OCI-LY3 (cell line): ENCODE results near the gene GCNT4.
"Not testable (repeated sequence)": the region's sequence is repeated elsewhere in the genome, so short reads cannot be mapped to it uniquely, and the experiment has no call there.

ENCODE experiments used
- EZH2phosphoT487 ChIP-seq: fragments of 200-600 bp; shearing (Covaris generic); IDR thresholded peaks from 2 replicates; pipeline ENCODE4 v1.6.1; 2018; ENCODE audit warnings: antibody characterized with exemption, mixed run types, low read depth
- TF ChIP-seq, protein P1 (sequence below): fragments of 200-600, 300-600 bp; sonication (generic); IDR thresholded peaks from 2 replicates; pipeline ENCODE4 v1.5.1; 2014; ENCODE audit warnings: antibody characterized with exemption, low read length, low read depth

DNA sequence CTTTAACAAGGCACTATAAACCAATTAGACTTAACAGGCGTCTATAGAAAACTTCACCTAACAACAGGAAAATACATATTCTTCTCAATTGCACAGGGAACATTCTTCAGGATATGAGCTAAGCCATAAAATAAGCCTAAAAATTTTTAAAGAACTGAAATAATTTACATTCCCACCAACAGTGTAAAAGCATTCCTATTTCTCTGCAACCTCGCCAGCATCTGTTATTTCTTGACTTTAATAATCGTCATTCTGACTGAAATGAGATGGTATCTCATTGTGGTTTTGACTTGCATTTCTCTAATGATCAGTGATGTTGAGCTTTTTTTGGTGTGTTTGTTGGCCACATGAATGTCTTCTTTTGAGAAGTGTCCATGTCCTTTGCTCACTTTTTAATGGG lies 43.6 kb upstream of the GCNT4 start:
- TF ChIP-seq, protein P1, sequence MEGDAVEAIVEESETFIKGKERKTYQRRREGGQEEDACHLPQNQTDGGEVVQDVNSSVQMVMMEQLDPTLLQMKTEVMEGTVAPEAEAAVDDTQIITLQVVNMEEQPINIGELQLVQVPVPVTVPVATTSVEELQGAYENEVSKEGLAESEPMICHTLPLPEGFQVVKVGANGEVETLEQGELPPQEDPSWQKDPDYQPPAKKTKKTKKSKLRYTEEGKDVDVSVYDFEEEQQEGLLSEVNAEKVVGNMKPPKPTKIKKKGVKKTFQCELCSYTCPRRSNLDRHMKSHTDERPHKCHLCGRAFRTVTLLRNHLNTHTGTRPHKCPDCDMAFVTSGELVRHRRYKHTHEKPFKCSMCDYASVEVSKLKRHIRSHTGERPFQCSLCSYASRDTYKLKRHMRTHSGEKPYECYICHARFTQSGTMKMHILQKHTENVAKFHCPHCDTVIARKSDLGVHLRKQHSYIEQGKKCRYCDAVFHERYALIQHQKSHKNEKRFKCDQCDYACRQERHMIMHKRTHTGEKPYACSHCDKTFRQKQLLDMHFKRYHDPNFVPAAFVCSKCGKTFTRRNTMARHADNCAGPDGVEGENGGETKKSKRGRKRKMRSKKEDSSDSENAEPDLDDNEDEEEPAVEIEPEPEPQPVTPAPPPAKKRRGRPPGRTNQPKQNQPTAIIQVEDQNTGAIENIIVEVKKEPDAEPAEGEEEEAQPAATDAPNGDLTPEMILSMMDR: not testable (repeated sequence)
- not testable (repeated sequence) for TF ChIP-seq EZH2phosphoT487
